H1 (cell line): ENCODE measurements around the gene PC. TPM values are rescaled to one million over a fixed set of nuclear protein-coding genes. Genes with fewer than 3 reads are reported as not detected.

ENCODE experiments used
- BACH1 ChIP-seq: IDR thresholded peaks from 2 replicates; pipeline ENCODE4 v1.6.1; 2012; ENCODE audit warnings: low read length, improper control_type of control experiment
- BCL11A ChIP-seq, 2 experiments: IDR thresholded peaks; one replicate each; pipeline ENCODE4 v1.6.1; 2011; ENCODE audit warnings: low read depth in 2 of 2, low read length in 2 of 2, mild to moderate bottlenecking in 2 of 2
- CHD1 ChIP-seq: IDR thresholded peaks from 2 replicates; pipeline ENCODE4 v1.6.1; 2012; ENCODE audit warnings: low read depth, low read length, improper control_type of control experiment
- CHD7 ChIP-seq: fragments of 300-600 bp; sonication (generic); IDR thresholded peaks from 2 replicates; pipeline ENCODE4 v1.7.1; 2012; ENCODE audit warnings: low read length, moderate library complexity, mild to moderate bottlenecking, inconsistent platforms; ENCODE audit not compliant: insufficient replicate concordance
- KDM5A ChIP-seq: fragments of 200-600 bp; IDR thresholded peaks from 2 replicates; pipeline ENCODE4 v1.7.1; 2012; ENCODE audit warnings: mild to moderate bottlenecking, low read length, inconsistent platforms, mixed read lengths
- NANOG ChIP-seq: IDR thresholded peaks from 2 replicates; pipeline ENCODE4 v1.6.1; 2011; ENCODE audit warnings: low read length, low read depth, mild to moderate bottlenecking, inconsistent platforms; ENCODE audit not compliant: insufficient read depth, poor library complexity, severe bottlenecking
- POLR2A ChIP-seq, 2 experiments: IDR thresholded peaks; 1 replicate in 1 of 2; 2 replicates in 1 of 2; pipeline ENCODE4 v1.6.1; 2011; ENCODE audit warnings: low read depth in 2 of 2, low read length in 2 of 2, mild to moderate bottlenecking in 2 of 2; ENCODE audit errors: control extremely low read depth in 1 of 2
- POLR2AphosphoS5 ChIP-seq: IDR thresholded peaks from 2 replicates; pipeline ENCODE4 v1.6.1; 2011; ENCODE audit warnings: low read depth, low read length
- RAD21 ChIP-seq, 2 experiments: IDR thresholded peaks in 1 of 2; conservative IDR thresholded peaks in 1 of 2; 2 replicates each; pipeline ENCODE4 v1.6.1; 2011; ENCODE audit warnings: low read depth in 2 of 2, low read length in 2 of 2, improper control_type of control experiment in 1 of 2, inconsistent platforms in 1 of 2, mild to moderate bottlenecking in 1 of 2, moderate library complexity in 1 of 2
- RNF2 ChIP-seq: fragments of 200-900, 300-1000 bp; sonication (generic); IDR thresholded peaks from 2 replicates; pipeline ENCODE4 v1.7.1; 2016; ENCODE audit warnings: borderline replicate concordance, low read depth, mild to moderate bottlenecking, antibody characterized with exemption, low read length; ENCODE audit not compliant: poor library complexity, severe bottlenecking; ENCODE audit errors: missing control alignments
- SP1 ChIP-seq: IDR thresholded peaks from 2 replicates; pipeline ENCODE4 v1.6.1; 2011; ENCODE audit warnings: low read depth, low read length
- TEAD4 ChIP-seq: IDR thresholded peaks from 2 replicates; pipeline ENCODE4 v1.6.1; 2012; ENCODE audit warnings: low read depth, low read length, inconsistent platforms, mixed read lengths
- polyA plus RNA-seq, 7 experiments: library from polyadenylated mRNA; depleted of rRNA in 3 of 7; stranded (reverse) in 5 of 7; unstranded in 2 of 7; fragments of >200 nt in 5 of 7; fragments of 200-250 nt in 2 of 7; gene quantifications; 1 replicate in 5 of 7; 2 replicates in 1 of 7; 4 replicates in 1 of 7; pipeline versions ENCODE4 v1.2.1 to v1.2.3, GENCODE V29; 2011 to 2013; ENCODE audit warnings: missing spikeins in 2 of 7, mixed read lengths in 2 of 7
- total RNA-seq: library from RNA; stranded (reverse); fragmentation: NEBNext Ultra II Directional; extraction: Animal tissue kit (Norgen Biotek cat#: 25700); gene quantifications from 2 replicates; pipeline ENCODE4 v1.2.1, GENCODE V29; 2021

The PC gene
- total and polyA plus RNA-seq, 2 of the 8 experiments (the other 6 are each of a cell fraction or from before 2014, with no cell fraction given), result 11.5 to 27.5 TPM

GRCh38 chr11:66882561-66883015, 75.6 kb downstream of the PC start (continued):
- TF ChIP-seq CHD7, result no peak
- TF ChIP-seq TEAD4, result no peak
- TF ChIP-seq POLR2A (IDR thresholded peaks at IDR 0.05; ENCODE audit: control extremely low read depth in 1 of 2, low read depth in 2 of 2, low read length in 2 of 2), result no peak
- no peak for TF ChIP-seq BACH1
- no peak for TF ChIP-seq POLR2AphosphoS5
- TF ChIP-seq NANOG, result no peak
- TF ChIP-seq BCL11A (IDR thresholded peaks at IDR 0.05; ENCODE audit: low read depth in 2 of 2, low read length in 2 of 2), result no peak
- no peak for TF ChIP-seq RNF2
- TF ChIP-seq RAD21 (IDR thresholded peaks at IDR 0.05 in 1 of 2, conservative IDR thresholded peaks at IDR 0.05 in 1 of 2; ENCODE audit: low read depth in 2 of 2, low read length in 2 of 2), result no peak
- TF ChIP-seq SP1, result no peak
- no peak for TF ChIP-seq KDM5A
- TF ChIP-seq CHD1, result no peak
